ENCODE measurements around the gene NEDD4L.

The NEDD4L gene

DNA sequence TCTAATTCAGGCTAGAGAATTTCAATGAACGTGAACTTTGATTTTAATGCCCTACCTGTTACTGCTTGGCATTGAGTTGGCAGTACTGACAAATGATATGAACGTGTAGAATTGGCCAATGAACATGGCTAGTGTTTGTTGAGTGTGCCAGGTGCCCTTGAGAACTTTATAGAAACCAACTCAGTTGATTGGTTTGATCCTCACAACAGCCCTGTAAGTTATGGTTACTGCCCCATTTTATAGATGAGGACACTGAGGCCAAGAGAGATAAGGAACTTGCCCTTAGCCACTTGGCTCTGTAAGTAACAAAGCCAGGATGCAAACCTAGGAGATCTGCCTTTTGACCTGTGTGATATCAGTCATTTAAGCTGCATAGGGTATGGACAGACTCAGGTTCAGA is 275.7 kb downstream of the NEDD4L start:
- DNase-seq (ENCODE audit: low spot score) = no peak

DNA sequence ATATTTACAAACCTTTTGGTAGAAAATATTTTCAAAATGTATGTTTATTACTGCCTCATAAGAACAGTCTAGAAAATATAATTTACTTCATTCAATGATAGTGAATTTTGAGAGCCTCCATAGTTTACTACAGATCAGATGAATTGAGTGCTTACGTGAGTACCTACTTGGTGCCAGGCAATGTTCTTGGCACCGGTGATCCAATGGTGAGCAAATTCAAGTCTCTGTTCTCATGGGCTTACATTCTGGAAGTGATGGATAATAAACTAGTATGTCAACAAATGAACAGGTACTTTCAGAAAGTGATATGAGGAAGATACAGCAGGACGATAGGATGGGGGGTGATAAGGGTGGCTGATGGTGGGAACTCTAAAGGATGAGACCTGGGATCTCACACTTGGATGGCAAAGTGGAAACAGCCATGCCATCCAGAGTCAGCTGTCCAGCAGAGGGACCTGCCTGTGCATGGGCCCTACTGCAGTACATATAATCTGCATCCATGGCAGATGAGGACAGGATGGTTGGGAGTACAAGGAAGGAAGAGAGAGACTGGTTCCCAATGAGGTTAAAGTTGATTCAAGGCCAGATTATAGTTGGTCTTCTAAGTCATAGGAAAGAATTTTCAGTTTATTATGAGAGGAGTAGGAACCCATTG is 277.0 kb downstream of the NEDD4L start:
- DNase-seq (ENCODE audit: low spot score) = no peak

DNA sequence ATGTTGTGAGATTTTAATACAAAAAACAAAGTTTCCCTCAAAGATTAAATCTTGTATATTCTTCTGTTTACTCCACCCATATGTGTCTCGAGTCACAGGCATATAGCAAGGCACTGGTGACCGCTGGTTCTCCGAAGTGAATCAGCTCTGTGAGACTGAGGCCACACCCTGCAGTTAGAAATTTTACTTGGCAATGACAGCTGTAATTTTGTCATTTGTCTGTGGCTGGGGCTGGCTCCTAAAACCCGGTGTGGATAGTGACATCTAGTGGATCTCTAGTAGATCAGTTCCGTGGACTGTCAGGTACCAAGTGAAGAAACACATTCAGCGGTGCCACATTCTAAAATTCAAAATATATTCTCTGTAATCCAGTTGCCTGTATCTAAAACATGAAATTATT is 278.0 kb downstream of the NEDD4L start:
- DNase-seq (ENCODE audit: low spot score) = peak; percentile 90

DNA sequence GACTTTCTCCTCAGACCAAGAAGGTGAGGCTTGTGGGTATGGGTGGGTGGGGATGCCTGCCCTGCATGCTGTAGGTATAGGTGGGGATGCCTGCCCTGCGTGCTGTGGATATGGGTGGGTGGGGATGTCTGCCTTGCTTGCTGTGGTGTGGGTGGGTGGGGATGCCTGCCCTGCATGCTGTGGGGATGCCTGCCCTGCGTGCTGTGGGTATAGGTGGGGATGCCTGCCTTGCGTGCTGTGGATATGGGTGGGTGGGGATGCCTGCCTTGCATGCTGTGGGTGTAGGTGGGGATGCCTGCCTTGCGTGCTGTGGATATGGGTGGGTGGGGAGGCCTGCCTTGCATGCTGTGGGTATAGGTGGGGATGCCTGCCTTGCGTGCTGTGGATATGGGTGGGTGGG is 278.4 kb downstream of the NEDD4L start:
- DNase-seq (ENCODE audit: low spot score) = no peak

DNA sequence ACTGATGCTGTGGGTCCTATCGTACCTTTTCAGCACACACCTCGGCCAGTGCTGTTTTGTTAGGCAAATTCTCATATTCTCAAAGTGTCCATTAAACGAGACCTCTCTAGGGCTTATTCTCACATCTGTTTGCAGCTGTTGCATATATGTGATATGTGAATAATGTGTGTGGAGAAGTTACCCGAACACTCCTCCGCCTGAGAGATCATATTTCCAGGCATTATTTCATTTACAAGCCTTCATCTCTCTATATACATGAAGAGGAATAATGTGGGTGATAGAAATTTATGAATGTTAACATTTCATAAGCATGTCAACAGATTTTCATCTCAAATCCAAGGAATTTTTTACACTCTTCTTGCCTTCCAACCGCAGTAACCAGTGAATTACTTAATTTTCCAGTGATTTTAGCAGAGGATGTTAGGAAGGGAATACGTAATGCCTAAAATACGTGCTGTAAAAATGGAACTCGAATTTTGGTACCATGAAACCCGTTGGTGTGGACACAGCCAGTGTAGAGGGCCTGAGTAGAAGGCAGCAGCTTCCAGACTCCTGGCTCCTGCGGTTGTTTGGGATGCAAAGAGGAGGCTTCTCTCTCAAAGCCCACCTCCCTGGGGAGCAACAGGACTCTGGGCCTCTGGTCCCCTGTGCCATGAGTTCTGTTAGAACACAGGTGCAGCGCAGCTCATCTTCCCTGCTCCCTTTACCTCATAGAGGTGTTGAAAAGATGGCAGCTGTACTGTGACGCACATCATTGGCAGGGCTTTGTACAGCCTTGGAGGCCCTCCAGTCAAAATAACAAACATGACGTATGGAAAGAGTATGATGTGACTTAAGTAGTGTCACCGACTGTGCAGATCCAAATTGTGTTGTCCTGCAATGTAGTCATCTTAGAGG is 280.1 kb downstream of the NEDD4L start:
- DNase-seq (ENCODE audit: low spot score) = no peak

DNA sequence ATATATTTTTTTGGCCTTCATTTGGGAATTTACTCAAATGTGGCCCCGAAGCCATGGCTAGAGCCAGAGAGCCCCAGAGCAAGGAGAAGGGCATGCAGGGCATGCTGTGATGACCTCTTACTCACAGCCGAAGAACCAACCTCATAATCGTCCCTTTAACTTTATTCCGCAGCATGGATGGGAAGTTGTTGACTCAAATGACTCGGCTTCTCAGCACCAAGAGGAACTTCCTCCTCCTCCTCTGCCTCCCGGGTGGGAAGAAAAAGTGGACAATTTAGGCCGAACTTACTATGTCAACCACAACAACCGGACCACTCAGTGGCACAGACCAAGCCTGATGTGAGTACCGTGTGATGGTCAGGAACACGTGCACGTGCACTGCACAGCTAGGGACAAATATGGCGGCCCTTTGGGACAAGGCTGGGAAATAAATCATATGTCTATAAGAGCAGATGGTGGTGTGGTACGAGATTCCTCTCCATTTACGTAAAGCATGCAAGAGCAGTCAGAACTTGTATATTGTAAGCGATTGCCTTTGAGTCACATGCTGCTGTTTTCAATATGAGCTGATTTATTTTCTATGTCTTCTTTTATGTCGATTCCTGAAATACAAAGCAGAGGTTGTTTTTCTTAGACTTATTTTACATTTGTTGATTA is 280.9 kb downstream of the NEDD4L start:
- no peak for DNase-seq (ENCODE audit: low spot score)

DNA sequence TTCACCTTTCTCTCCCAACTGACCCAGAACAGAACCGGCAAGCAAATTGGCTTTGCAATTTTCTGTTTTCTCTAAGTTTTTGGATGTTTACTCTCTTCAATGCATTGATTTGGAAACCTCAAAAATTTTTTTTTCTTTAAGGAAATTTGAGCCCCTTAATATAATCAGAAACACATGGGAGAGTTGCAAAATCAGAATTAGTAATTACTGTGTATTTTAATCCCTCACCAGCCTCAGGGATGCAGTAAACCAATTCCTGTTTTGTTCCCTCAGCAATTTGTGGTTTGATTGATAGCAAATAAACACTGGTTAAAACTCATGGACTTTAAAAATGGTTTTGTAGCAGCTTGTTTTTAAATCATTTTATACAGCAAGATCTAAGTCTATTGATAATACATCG is 281.5 kb downstream of the NEDD4L start:
- DNase-seq (ENCODE audit: low spot score) = no peak

DNA sequence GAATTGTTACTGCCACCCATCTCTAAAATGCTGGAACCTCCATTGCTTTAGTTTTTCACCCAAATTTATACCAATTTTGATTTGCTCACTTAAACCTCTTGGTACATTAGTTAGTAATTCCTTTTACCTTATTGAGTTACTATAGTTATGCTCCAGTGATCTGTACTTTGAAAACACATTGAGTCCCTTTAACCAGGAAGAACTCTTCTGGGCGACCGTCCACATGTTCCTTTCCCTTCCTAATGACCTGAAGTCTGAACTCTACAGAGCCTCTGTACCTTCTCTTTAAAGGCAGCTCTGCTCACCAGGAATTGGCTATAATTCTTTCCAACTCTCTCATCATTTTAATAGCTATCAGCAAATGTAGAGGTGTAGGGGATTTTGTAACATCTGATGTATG is 290.0 kb downstream of the NEDD4L start:
- DNase-seq (ENCODE audit: low spot score) = no peak

DNA sequence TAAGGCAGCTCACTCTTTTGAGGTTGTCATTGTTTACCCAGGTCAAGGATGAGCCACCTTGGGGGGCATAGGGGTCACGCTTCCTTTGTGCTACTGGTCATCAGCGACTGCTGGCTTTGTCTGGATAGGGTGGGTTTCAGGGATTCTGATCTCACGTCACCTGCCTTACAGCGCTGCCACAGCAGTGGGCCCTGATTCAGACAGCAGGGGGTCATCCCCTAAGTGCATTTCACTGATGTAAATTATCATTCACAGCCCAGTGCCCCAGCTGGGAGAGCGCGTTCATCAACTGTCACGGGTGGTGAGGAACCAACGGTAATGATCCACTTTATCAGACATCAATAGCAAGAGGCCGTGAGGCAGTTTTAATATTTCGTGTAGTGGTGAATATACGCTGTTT is 291.2 kb downstream of the NEDD4L start:
- no peak for DNase-seq (ENCODE audit: low spot score)

DNA sequence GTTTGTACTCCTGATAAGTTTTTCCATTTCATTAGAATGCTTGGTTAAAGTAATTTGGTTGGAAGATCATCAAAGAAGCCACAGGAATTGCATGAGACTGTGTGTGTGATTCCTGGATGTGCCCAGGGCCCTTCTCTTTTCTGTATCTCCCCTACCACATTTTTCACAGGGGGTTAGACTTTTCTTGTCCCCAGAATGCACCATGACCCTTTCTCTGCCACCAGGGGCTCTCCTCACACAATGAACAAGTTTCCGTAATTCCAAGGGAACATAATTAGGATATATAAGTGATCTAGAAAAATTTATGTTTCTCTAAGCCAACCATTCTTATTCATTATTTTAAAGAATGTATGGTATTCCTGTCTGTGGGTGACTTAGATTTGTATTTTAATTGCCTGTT is 291.8 kb downstream of the NEDD4L start:
- peak; percentile 24 for DNase-seq (ENCODE audit: low spot score)

DNA sequence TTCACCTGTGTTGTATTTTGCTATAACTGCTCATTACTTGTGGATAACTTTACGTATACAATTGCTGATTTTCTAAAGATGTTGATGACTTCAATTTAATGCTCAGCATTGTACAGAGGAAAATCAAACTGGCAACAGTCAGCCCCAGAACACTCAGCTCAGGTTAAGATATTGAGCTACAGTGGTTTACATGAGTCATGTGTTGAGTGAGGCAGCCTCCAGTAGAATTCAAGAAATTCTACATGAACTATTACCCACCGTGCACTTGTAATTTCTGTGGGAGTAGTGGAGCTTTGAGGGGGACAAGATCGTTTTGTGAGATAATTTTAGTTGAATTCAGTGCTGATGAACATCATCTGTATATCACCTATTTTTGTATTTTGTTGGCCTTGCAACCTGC is 292.6 kb downstream of the NEDD4L start:
- peak; percentile 28 for DNase-seq (ENCODE audit: low spot score)

DNA sequence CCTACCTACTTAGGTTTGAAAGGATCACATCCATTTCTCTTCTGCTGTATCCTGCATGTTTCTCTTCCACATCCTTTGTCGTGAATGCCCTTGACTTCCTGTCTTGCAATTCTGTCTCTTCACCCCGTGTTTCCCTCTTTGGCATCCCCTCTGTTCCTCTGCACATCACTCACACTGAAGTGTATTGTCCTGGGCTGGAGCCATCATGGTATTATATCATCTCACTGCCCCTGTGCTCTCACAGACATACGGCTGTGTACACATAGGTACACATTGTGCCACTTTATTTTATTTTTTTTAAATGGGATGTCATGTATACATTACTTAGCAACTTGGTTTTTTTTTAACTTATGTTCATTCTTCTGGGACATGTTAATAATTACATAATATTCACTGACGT is 293.3 kb downstream of the NEDD4L start:
- DNase-seq (ENCODE audit: low spot score) = no peak

DNA sequence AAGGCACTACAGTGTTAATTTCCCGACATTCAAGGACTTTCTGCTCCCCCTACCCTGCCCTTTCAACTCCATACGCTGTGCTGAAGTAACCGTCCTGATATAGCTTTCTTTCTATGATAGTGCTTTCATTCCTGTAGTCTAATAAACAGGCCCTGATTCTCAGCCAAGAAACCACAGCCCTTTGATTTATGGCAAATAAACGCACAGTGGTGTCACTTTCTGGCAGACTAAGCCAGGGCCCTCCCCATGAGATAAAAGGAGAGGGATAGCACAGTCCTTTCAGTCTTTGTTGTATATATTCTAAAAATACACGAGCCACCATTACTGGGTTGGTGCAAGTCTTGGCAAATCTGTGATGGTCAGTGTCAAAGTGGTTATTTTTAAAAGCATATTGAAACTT is 293.7 kb downstream of the NEDD4L start:
- DNase-seq (ENCODE audit: low spot score) = no peak

DNA sequence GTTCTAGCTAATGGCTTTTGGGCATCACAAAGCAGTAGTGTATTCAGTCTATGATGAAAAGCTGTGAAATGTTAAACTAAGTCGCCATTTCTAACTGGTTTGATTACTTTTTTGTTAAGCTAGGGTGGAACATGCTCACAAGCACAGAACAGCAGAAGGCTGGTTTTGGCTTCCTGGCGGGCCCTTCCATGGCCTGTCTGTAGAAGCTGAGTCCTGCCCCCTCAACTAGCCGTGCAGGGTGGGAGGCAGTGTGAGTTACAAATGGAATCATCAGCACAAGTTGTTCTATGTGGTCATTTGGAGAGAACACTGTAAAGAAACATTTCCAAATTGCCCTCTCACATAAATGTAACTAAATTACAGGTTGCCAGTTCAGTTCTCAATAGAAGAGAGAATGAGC is 294.1 kb downstream of the NEDD4L start:
- no peak for DNase-seq (ENCODE audit: low spot score)

DNA sequence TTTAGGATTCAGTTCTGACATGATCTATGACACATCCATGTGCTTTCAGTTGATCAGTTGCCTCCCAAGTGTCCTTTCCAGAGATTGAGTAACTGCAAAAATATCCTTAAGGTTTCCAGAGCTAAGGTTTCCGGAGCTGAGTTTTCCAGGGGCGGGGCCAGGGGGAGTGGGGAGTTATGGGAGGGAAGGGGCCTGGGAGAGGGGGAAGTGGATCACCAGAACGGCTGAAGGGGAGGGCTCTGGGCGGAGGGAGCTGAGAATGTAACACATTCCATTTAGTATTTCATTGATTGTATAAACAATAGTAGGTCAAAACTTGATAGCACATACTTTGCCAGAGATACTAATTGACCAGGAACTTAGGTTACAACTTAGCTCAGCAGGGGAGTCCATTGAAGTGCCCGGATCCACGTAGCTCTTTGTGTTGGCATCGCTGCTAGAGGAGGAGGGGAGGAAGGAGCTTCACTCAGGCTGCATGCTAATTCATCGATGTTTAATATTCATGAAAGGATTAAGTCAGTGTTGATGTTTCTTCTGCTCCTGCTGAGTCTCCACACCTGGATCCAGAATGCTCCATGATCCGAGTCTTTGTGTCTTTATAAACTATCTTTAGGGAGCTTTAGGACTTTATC is 295.1 kb downstream of the NEDD4L start:
- DNase-seq (ENCODE audit: low spot score) = peak; percentile 24

DNA sequence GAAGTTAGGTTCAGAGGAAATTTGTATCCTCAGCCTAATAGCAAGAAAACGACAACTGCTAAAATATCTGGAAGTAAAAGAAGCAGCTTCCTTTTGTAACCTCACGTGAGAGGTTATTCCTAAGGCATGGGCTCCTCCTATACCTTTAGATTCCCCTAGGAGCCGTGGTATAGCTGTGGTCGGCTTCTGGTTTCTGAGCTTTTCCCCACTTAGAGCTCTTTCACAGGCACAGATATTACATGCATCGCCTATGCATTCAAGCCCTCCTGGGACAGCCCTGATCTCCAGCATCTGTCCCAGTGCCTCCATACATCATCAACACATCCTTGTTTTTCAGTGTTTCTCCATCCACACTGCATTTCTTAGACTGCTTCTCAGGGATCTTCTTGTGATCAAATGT is 295.9 kb downstream of the NEDD4L start:
- no peak for DNase-seq (ENCODE audit: low spot score)

DNA sequence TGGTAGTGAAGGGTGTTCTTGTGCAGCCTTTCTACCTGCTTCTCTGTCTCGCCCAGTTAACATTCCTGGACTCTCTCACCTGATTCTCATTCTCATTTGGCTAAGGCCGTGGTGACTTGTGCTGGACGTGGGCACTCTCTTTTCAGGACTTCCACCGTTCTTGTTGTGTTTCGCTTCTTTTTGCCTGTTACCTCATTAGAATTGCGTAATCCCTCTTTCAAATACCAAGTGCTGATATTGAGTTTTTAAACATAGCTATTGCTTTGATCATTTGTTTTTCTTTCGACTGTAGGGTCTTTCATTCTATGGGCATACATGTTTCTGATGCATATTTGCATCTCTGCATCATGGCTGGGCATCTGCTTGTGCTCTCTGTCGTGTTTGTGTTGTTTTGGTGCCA is 297.9 kb downstream of the NEDD4L start:
- no peak for DNase-seq (ENCODE audit: low spot score)

DNA sequence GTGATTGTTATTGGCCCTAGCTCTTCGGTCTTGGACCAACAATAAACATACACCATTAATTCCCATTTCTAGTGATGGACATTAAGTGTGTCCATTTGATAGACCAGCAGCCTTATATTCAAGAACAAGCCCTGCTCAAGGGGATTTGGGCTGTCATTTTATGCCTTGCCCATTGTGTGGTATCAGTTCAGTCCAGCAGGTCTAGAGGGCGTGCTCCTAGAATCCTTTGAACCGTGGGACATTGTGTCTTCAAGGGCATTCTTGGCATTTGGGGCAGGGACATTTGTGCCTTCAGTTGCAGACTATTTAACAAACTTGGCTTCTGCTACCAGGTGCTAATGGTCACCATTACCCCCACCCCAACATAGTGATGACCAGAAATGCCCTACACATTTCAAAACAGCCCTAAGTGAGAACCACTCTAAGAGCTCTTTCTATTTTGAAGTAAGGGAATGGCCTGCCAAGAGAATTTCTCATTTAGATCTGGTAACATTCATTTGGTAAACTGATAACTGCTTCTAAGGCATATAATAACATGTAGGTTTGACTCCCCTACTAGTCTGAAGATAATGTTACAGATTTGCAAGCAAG is 300.1 kb downstream of the NEDD4L start:
- DNase-seq (ENCODE audit: low spot score) = no peak

DNA sequence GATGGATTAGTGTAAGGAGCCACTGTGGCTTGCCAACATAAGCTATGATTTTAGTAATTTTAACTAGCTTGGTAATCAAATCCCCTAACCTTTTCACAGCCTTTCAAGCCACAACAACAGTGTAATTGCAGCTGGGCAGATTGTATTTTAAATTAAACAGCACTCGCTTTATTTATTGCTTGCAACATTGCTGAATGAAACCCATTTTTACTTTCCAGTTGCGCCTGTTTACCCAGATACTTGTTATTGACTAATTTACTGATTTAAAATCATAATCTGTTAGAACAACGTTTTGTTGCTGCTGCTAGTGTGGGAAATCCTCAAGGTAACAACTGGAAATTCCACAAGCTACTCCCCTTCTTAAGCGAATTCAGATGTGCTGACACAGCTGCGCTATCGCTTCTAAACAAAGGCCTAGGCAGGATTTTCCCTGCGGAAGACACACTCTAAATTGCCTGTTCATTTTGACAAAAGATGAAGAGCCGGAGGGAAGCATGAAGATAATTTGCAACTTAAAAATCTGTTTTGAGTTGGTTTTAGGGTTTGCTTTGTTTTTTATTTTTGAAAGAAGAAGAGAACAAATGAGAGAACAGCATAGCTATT is 300.9 kb downstream of the NEDD4L start:
- DNase-seq (ENCODE audit: low spot score) = no peak

DNA sequence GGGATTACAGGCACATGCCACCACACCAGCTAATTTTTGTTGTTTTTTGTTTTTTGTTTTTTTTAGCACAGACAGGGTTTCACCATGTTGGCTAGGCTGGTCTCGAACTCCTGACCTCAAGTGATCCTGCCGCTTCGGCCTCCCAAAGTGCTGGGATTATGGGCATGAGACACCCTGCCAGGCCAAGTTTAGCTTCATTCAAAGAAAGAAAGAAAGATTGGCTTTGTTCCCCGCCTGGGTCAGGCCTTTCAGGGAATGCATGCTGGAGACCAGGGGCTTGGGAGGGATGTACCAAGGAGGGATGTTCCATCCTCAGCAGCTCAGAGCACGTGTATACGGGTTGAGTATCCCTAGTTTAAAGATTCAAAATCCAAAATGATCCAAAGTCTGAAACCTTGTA is 301.8 kb downstream of the NEDD4L start:
- no peak for DNase-seq (ENCODE audit: low spot score)

DNA sequence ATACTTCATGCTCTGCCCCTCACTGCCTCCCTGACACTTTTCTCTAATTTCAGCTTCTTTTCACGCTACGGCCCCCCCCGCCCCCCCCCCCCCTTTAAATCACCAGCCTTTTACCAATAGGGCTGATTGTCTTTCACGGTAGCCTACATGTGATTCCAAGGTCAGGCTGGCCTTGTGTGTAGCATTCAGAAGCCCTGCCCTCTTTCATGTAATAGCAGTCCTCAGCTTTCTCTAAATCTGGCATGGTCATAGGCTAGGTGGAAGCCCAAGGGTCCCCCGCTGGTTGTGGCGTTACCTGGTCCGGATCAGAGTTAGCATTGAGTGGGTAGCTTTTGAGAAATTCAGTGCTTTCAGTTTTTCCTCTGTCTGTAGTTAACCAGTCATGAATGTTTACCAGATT is 303.1 kb downstream of the NEDD4L start:
- DNase-seq (ENCODE audit: low spot score) = no peak

DNA sequence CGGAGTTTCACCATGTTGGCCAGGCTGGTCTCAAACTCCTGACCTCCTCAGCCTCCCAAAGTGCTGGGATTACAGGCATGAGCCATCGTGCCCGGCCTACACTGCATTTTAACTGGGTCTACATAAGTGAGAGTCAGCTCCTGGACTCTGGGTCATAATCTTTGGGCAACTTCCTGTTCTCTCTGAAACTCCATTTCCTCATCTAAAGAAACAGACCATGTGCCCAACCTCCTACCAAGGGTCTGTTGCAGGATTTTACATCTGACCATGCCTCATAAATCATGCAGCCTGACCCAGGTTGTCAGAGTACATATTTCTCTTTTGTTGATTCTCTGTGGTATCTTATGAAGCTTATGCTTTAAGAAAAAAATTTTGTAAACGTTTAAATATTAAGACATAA is 304.5 kb downstream of the NEDD4L start:
- no peak for DNase-seq (ENCODE audit: low spot score)
